Mesendoderm (in vitro differentiated cells): Measurements from ENCODE around the gene HOPX.
A peak's percentile ranks its signal among the peaks of the same experiment; 100 is the strongest.

ENCODE experiments used
- DNase-seq: peaks from one replicate; pipeline ENCODE4 v3.0.0; 2013
- H2AK5ac ChIP-seq: 2 replicates; pipeline ENCODE4 v1.6.1; 2013; ENCODE audit warnings: low read length, inconsistent platforms
- H2BK120ac ChIP-seq: 2 replicates; pipeline ENCODE4 v1.6.1; 2013; ENCODE audit warnings: low read depth, mild to moderate bottlenecking, low read length, moderate library complexity, mixed read lengths
- H2BK15ac ChIP-seq: replicated peaks from 2 replicates; pipeline ENCODE4 v1.6.1; 2013; ENCODE audit warnings: low read depth, mild to moderate bottlenecking, moderate library complexity
- H2BK5ac ChIP-seq: 2 replicates; pipeline ENCODE4 v1.6.1; 2013; ENCODE audit warnings: low read length, inconsistent platforms
- H3K18ac ChIP-seq: 2 replicates; pipeline ENCODE4 v1.6.1; 2013; ENCODE audit warnings: mild to moderate bottlenecking, low read length, mixed read lengths
- H3K23ac ChIP-seq: one replicate; pipeline ENCODE4 v1.6.1; 2013; ENCODE audit warnings: low read length
- H3K27ac ChIP-seq: 2 replicates; pipeline ENCODE4 v1.5.1; 2013; ENCODE audit warnings: low read depth, mild to moderate bottlenecking, inconsistent platforms, low read length, moderate library complexity
- H3K27me3 ChIP-seq: 2 replicates; pipeline ENCODE4 v1.6.1; 2013; ENCODE audit warnings: low read length, control low read depth, mild to moderate bottlenecking, inconsistent platforms; ENCODE audit not compliant: insufficient read depth, poor library complexity
- H3K36me3 ChIP-seq: 2 replicates; pipeline ENCODE4 v1.6.1; 2013; ENCODE audit warnings: low read length, inconsistent platforms; ENCODE audit not compliant: control insufficient read depth, insufficient read depth
- H3K4ac ChIP-seq: one replicate; pipeline ENCODE4 v1.6.1; 2013; ENCODE audit warnings: low read depth, mild to moderate bottlenecking, low read length, moderate library complexity
- H3K4me1 ChIP-seq: 2 replicates; pipeline ENCODE4 v1.6.1; 2013; ENCODE audit warnings: low read depth, low read length, inconsistent platforms; ENCODE audit not compliant: control insufficient read depth
- H3K4me2 ChIP-seq: 2 replicates; pipeline ENCODE4 v1.6.1; 2013; ENCODE audit warnings: low read length
- H3K4me3 ChIP-seq: 2 replicates; pipeline ENCODE4 v1.5.1; 2013; ENCODE audit warnings: mild to moderate bottlenecking, low read length
- H3K56ac ChIP-seq: one replicate; pipeline ENCODE4 v1.6.1; 2013; ENCODE audit warnings: low read length
- H3K79me1 ChIP-seq: 2 replicates; pipeline ENCODE4 v1.6.1; 2013; ENCODE audit warnings: low read length, inconsistent platforms
- H3K79me2 ChIP-seq: 2 replicates; pipeline ENCODE4 v1.6.1; 2013; ENCODE audit warnings: mild to moderate bottlenecking, low read length; ENCODE audit not compliant: control insufficient read depth, insufficient read depth
- H3K9ac ChIP-seq: 2 replicates; pipeline ENCODE4 v1.6.1; 2013; ENCODE audit warnings: low read length, inconsistent platforms
- H4K5ac ChIP-seq: one replicate; pipeline ENCODE4 v1.6.1; 2013; ENCODE audit warnings: low read length
- H4K8ac ChIP-seq: one replicate; pipeline ENCODE4 v1.6.1; 2013; ENCODE audit warnings: low read depth, mild to moderate bottlenecking, control low read depth, low read length, moderate library complexity
- WGBS: extraction: QIAGEN DNeasy Blood & Tissue Kit; methylation state at CpG from one replicate; pipeline ENCODE4 v1.1.7; 2013; ENCODE audit warnings: low lambda C conversion rate, missing lambda C conversion rate; ENCODE audit not compliant: insufficient coverage; ENCODE audit errors: extremely low coverage; 5-methylcytosine and 5-hydroxymethylcytosine counted together

The HOPX gene

DNA sequence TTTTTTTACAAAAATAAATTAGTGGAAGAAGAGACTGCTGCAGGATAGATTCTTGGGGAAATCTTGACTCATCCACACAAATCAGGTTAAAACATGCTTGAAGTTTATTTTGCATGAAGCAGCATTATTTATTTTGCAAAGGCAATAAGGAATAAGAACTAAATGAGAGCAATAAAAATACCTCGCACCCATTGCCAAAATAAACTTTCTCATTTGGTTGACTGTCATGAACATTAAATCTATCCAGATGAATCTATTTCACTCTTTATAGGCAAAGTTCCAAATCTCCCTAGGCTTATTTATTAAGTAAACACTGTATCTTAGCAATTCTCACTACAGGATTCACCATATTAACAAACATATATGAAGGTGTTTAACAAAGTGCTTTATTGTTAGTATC, 58.9 kb downstream of the HOPX start:
- Histone ChIP-seq H3K9ac (no peak overlapping the region), H3K4ac (no peak overlapping the region)

DNA sequence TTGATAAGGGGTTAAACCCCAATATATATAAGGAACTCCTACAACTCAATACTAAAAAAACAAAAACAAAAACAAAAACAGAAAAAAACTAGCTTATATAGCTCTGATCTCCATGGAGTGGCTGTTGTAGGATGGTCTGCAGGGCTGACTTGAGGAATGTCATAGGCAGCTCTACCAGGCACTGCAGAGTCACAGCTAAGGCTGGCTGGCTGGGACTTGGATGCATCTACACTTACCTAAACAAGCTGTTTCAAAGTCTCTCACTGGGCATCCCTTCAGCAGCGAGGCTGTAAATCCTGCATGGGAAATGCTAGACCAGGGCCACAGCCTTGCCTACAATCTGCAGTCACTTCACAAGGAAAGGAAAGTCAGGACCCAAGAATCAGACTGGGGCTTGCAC, 61.3 kb downstream of the HOPX start:
- Histone ChIP-seq H3K9ac (no peak overlapping the region), H3K27ac (no peak overlapping the region), H2BK120ac (no peak overlapping the region), H4K5ac (no peak overlapping the region), H3K56ac (no peak overlapping the region), H3K79me1 (no peaks in the 10 kb centered on the region), H3K4ac (no peak overlapping the region), H4K8ac (no peak overlapping the region), H3K4me1 (no peaks in the 10 kb centered on the region), H3K36me3 (no peaks in the 10 kb centered on the region), H3K27me3 (no peaks in the 10 kb centered on the region), H3K23ac (no peak overlapping the region), H2AK5ac (no peak overlapping the region), H2BK5ac (no peak overlapping the region), H3K4me3 (no peak overlapping the region), H3K79me2 (no peaks in the 10 kb centered on the region), H3K4me2 (no peak overlapping the region), H2BK15ac (no peak overlapping the region), H3K18ac (no peak overlapping the region)
- DNase-seq = peak; percentile 18
- WGBS = no CpG with 5 or more reads among the region's 1 CpG

More for the DNA sequence above, 58.9 kb downstream of the HOPX start:
- Histone ChIP-seq H3K4me1 (no peaks in the 10 kb centered on the region), H3K23ac (no peak overlapping the region), H3K27me3 (no peaks in the 10 kb centered on the region), H3K4me3 (no peak overlapping the region), H3K18ac (no peak overlapping the region), H3K36me3 (no peaks in the 10 kb centered on the region), H3K56ac (no peak overlapping the region), H4K5ac (no peak overlapping the region), H2BK5ac (no peak overlapping the region), H2AK5ac (no peak overlapping the region), H3K4me2 (no peak overlapping the region), H2BK15ac (no peak overlapping the region), H2BK120ac (no peak overlapping the region), H3K27ac (no peak overlapping the region), H3K79me1 (no peaks in the 10 kb centered on the region), H4K8ac (no peak overlapping the region), H3K79me2 (no peaks in the 10 kb centered on the region)
- no peak for DNase-seq
- no CpG with 5 or more reads among the region's 1 CpG for WGBS

DNA sequence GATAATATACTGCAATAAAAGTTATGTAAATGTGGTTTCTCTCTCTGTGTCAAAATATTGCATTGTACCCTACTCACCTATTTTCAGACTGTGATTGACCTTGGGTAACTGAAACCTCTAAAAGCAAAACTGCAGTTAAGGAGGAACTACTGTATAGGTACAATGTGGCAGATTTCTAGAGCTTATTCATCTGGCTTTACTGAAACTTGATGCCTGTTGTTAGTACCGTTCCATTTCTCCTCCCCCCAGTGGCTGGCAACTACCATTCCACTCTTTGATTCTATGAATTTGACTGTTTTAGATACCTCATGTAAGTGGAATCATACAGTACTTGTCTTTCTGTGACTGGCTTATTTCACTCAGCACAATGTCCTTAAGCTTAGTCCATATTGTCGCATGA, 61.9 kb downstream of the HOPX start:
- Histone ChIP-seq H3K27ac (no peak overlapping the region), H3K79me2 (no peaks in the 10 kb centered on the region), H4K8ac (no peak overlapping the region), H2BK120ac (no peak overlapping the region), H3K56ac (no peak overlapping the region), H4K5ac (no peak overlapping the region), H3K9ac (no peak overlapping the region), H2AK5ac (no peak overlapping the region), H2BK5ac (no peak overlapping the region), H3K4me2 (no peak overlapping the region), H3K4ac (no peak overlapping the region), H2BK15ac (no peak overlapping the region), H3K18ac (no peak overlapping the region), H3K36me3 (no peaks in the 10 kb centered on the region), H3K23ac (no peak overlapping the region), H3K4me1 (no peaks in the 10 kb centered on the region), H3K4me3 (no peak overlapping the region), H3K27me3 (no peaks in the 10 kb centered on the region), H3K79me1 (no peaks in the 10 kb centered on the region)
- no peak for DNase-seq
- WGBS = no CpG with 5 or more reads among the region's 2 CpGs

DNA sequence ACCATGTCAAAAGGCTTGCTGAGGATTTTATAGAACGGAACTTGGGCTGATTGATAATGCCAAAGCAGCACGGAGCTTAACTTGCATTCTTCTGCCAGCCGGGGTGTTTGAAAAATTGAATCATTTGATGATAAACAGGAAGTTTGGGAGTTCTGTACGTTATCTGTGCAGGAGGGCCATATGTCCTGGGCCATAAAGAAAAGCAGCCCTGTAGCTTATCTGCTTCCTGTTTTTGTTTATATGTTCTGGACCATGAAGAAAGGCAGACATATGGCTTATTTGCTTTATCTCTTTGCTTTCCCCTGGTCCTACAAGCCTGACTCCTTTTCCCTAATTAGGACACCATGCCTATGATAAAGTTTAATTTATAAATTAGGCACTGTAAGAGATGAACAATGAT, 62.4 kb downstream of the HOPX start:
- H3K79me2 ChIP-seq = no peaks in the 10 kb centered on the region
- no peak overlapping the region for H3K4me2 ChIP-seq
- H2AK5ac ChIP-seq = no peak overlapping the region
- no peak overlapping the region for H3K56ac ChIP-seq
- H3K4me1 ChIP-seq = no peaks in the 10 kb centered on the region
- no peak overlapping the region for H4K8ac ChIP-seq
- no peak overlapping the region for H4K5ac ChIP-seq
- DNase-seq = no peak
- no peaks in the 10 kb centered on the region for H3K36me3 ChIP-seq
- WGBS = no CpG with 5 or more reads among the region's 4 CpGs
- H3K79me1 ChIP-seq = no peaks in the 10 kb centered on the region
- no peak overlapping the region for H3K23ac ChIP-seq
- no peak overlapping the region for H3K18ac ChIP-seq
- H2BK5ac ChIP-seq = no peak overlapping the region
- H3K9ac ChIP-seq = no peak overlapping the region
- no peaks in the 10 kb centered on the region for H3K27me3 ChIP-seq
- no peak overlapping the region for H3K4me3 ChIP-seq
- no peak overlapping the region for H3K4ac ChIP-seq
- H2BK15ac ChIP-seq = no peak overlapping the region
- H2BK120ac ChIP-seq = no peak overlapping the region
- no peak overlapping the region for H3K27ac ChIP-seq

DNA sequence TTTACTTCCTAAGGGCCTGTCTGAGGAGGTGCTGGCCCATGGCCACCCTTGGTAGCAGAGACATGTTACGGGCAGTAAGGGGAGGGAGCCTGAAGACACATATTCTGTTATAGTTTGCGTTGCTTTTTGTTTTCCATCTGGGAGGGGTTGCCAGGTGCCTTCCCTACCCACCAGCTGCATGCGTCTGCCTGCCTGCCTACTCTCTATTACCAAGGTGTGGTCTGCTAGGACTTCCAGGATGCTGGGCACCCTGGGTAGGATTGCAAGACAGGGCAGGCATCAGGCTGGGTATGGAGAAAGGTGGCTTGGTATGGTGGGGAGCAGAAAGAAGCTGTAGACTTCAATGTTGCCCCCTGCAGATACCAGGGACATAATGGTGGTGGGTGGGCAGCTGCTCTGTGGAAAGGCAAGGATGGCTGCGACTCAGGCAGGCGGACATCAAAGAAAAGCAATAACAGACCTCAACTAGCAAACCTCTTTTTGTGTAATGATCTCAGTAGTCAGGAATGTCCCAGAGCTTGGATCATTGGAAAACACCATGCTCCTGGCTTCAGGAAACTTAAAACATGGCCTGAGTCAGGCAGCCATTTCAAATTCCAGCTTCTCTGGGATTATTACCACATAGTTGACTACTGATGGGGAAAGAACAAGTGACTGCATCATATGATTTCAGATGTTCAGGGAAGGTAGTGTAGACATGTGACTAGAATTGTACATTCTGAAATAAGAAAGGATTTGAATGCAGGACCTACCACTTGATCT, 67.8 kb downstream of the HOPX start:
- Histone ChIP-seq H3K27me3 (peaks cover 4% of the 10 kb centered on the region), H3K27ac (no peak overlapping the region), H3K4me3 (no peak overlapping the region), H3K4me1 (no peaks in the 10 kb centered on the region), H3K36me3 (no peaks in the 10 kb centered on the region), H4K5ac (no peak overlapping the region), H3K23ac (no peak overlapping the region), H3K56ac (no peak overlapping the region), H2BK120ac (no peak overlapping the region), H3K4me2 (no peak overlapping the region), H2BK15ac (no peak overlapping the region), H3K9ac (no peak overlapping the region), H2AK5ac (no peak overlapping the region), H3K18ac (no peak overlapping the region), H3K79me2 (no peaks in the 10 kb centered on the region), H2BK5ac (no peak overlapping the region), H4K8ac (no peak overlapping the region), H3K4ac (no peak overlapping the region), H3K79me1 (no peaks in the 10 kb centered on the region)
- WGBS = no CpG with 5 or more reads among the region's 5 CpGs
- peak; percentile 74 for DNase-seq

DNA sequence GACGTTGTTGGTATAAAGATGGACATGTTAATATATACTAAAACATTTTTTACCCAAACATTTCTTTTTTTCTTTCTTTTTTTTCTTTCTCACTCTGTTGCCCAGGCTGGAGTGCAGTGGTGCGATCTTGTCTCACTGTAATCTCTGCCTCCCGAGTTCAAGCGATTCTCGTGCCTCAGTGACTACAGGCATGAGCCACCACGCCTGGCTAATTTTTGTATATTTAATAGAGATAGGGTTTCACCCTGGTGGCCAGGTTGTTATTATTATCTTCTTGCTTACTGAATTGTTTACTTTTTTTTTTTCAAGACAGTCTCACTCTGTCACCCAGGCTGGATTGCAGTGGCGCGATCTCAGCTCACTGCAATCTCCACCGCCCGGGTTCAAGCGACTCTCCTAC, 68.8 kb downstream of the HOPX start:
- Histone ChIP-seq H3K4ac (no peak overlapping the region), H4K5ac (no peak overlapping the region), H3K4me1 (no peaks in the 10 kb centered on the region), H3K9ac (no peak overlapping the region), H2BK120ac (no peak overlapping the region), H2BK5ac (no peak overlapping the region), H3K56ac (no peak overlapping the region), H3K79me1 (no peaks in the 10 kb centered on the region), H3K4me3 (no peak overlapping the region), H3K23ac (no peak overlapping the region), H2AK5ac (no peak overlapping the region), H4K8ac (no peak overlapping the region), H3K27ac (no peak overlapping the region), H3K79me2 (no peaks in the 10 kb centered on the region), H2BK15ac (no peak overlapping the region), H3K4me2 (no peak overlapping the region), H3K27me3 (peaks cover 9% of the 10 kb centered on the region), H3K36me3 (no peaks in the 10 kb centered on the region), H3K18ac (no peak overlapping the region)
- WGBS = no CpG with 5 or more reads among the region's 11 CpGs
- no peak for DNase-seq
